Muscle layer of duodenum (tissue), 2 donors: ENCODE results near the gene PLPP4.
"Not testable (repeated sequence)": the region's sequence is repeated elsewhere in the genome, so short reads cannot be mapped to it uniquely, and the experiment has no call there.

Experiments
- H3K27ac ChIP-seq: one replicate; pipeline ENCODE4 v1.7.0; 2013; ENCODE audit warnings: mild to moderate bottlenecking, low read length
- H3K27me3 ChIP-seq: one replicate; pipeline ENCODE4 v1.7.0; 2013; ENCODE audit warnings: low read depth, mild to moderate bottlenecking, control low read depth, low read length
- H3K36me3 ChIP-seq, 2 donors: one replicate each; pipeline ENCODE4 v1.7.0; 2013; ENCODE audit warnings: low read length in 2 of 2, control low read depth in 1 of 2, mild to moderate bottlenecking in 1 of 2; ENCODE audit not compliant: insufficient read depth in 2 of 2, control insufficient read depth in 1 of 2
- H3K4me1 ChIP-seq, 2 donors: one replicate each; pipeline ENCODE4 v1.7.0; 2013; ENCODE audit warnings: low read length in 2 of 2, mild to moderate bottlenecking in 2 of 2, control low read depth in 1 of 2, moderate library complexity in 1 of 2; ENCODE audit not compliant: insufficient read depth in 2 of 2, control insufficient read depth in 1 of 2
- H3K4me3 ChIP-seq, 2 donors: one replicate each; pipeline ENCODE4 v1.7.0; 2013; ENCODE audit warnings: low read length in 2 of 2, low read depth in 1 of 2, mild to moderate bottlenecking in 1 of 2
- H3K9me3 ChIP-seq, 2 donors: one replicate each; pipeline ENCODE4 v1.7.0; 2013; ENCODE audit warnings: low read length in 2 of 2, control low read depth in 1 of 2, mild to moderate bottlenecking in 1 of 2; ENCODE audit not compliant: control insufficient read depth in 1 of 2
- donor health status: healthy.

PLPP4 gene

DNA sequence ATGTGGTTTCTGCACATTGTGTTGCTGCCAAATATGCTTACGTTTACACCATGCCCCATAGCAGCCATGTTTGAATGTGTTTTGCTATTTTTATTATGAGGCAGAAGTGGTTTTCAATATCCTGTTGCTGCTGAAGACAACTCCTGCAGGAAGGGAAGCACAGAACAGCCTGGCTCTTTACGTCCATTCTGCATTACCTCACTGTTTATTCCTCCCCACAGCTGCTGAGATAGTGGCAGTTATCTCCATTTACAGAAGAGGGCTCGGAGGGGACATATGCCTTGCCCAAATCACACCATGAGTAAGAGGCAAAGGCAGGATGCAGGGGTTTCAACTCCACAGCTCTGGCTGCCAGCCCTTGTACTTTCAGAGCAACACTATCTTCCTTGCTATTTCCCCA, 35.3 kb downstream of the PLPP4 start:
- H3K27me3 ChIP-seq: no peaks in the 10 kb centered on the region
- H3K4me3 ChIP-seq: no peak overlapping the region
- H3K9me3 ChIP-seq: no peaks in the 10 kb centered on the region
- H3K4me1 ChIP-seq: no peaks in the 10 kb centered on the region
- H3K36me3 ChIP-seq: no peaks in the 10 kb centered on the region
- no peak overlapping the region for H3K27ac ChIP-seq

DNA sequence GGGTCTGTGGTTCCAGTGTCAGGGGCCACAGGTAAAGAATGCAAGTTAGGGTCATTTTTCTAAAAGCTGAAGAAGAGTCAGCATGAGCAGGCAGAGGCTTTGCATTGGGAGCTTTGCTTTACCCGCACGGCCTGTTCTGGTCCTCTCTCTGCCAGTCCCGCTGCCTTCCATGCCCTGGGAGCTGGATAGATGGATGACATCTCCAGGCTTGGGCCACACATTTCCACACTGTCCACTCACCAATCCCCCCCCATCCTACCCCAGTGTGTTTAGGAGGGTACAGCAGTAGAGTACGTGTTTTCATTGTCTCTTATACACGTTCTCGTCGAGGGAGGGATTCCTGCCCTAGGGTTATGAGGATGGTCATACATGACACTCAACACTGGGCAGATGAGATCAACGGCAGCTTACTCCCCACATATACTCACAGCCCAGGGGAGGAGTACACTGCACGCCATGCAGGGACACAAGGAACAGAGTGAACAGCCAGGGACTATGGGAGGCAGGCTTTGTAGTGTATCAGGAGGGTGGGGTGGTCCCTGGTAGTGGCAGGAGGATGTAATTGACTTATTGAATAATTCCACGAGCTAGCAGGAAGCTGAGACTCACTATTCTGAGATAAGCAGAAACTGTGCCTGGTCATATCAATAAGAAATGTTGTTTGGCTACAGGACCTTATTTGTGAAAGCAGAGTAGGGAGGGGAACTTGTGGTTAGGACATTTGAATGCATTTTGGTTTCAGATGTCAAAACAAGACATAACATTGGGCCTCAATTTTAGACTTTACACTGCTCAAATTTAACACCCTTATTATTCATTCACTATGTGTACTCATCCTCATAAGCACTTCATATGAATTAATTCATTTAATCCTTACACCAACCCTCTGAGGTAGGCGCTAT, 36.6 kb downstream of the PLPP4 start:
- Histone ChIP-seq H3K36me3 (no peaks in the 10 kb centered on the region), H3K27ac (no peak overlapping the region), H3K4me1 (no peaks in the 10 kb centered on the region)

DNA sequence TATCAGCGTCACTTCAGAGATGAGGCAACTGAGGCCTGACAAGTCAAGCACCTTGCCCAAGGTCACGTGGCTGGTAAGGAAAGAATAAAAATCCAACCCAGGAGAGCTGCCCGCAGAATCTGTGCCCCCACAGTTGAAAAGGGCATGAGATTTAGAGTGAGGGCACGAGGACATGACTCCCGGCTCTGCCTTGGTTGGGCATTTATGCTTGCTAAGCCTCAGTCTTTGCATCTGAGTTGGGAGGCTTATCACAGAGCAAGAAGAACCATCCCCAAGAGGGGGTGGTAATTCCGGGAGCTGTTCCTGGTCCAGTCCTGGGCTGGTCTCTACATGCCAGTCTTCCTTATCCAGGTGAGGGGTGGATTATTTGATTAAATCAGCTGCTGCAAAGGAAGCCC, 37.3 kb downstream of the PLPP4 start:
- Histone ChIP-seq H3K27me3 (no peaks in the 10 kb centered on the region), H3K4me3 (no peak overlapping the region), H3K36me3 (no peaks in the 10 kb centered on the region), H3K27ac (no peak overlapping the region), H3K9me3 (no peaks in the 10 kb centered on the region), H3K4me1 (no peaks in the 10 kb centered on the region)

More for the DNA sequence above, 36.6 kb downstream of the PLPP4 start:
- Histone ChIP-seq H3K9me3 (no peaks in the 10 kb centered on the region), H3K27me3 (no peaks in the 10 kb centered on the region), H3K4me3 (no peak overlapping the region)

DNA sequence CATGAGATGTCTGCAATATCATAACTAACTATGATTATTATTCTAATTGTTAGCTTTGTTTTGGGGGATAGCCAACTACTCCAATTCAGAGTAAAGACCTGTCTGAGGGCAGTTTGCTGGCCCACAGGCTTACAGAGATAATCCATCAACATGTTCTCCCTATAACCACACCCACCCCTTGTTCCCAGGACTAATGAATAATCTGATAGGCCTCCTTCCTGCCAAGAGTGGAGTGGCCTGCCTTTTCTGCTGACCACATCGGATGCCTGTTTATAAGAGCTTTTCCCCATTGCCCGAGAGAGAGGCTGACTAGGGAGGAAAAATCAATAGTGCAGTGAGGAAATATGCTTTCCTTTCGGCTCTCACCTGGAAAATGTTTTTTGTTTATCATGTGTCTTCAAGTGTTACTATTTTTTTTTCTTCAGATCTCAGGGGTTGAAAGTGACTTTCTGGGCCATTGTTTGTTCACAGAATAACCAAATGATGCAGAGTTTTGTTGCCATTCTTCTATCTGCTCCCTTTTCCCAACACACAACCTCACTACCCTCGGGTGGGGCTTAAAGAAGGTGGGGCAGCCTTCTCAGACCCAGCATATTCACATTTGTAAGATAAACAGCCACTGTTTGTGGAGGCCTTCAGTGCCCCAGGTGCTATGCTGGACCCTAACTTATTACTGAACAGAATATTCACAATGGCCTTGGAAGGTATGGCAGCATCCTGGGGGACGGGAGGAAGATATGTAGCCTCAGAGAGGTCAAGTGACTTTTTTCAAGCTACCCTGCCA, 38.4 kb downstream of the PLPP4 start:
- Histone ChIP-seq H3K27me3 (no peaks in the 10 kb centered on the region), H3K4me3 (no peak overlapping the region), H3K36me3 (no peaks in the 10 kb centered on the region), H3K27ac (no peak overlapping the region), H3K9me3 (no peaks in the 10 kb centered on the region), H3K4me1 (no peaks in the 10 kb centered on the region)

DNA sequence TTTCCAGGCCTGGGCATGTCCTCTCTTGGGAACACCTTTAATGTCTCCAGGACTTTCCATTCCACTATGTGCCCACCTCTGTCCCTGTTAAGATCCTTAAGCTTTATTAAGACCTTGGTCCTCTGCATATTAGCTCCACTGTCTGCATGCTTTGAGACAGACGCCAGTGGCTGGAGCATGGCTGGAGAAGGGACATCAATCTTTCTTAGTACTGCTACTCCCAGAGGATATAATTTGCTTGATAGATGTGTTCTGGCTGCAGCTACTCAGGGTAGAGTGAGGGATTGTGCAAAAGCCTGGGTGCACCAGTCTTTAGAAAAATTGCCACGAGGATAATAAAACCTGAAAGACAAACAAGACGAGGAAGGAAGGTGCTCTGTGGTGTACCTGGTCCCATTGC, 42.9 kb downstream of the PLPP4 start:
- Histone ChIP-seq H3K4me1 (no peaks in the 10 kb centered on the region), H3K4me3 (no peak overlapping the region), H3K36me3 (no peaks in the 10 kb centered on the region), H3K27me3 (no peaks in the 10 kb centered on the region), H3K9me3 (no peaks in the 10 kb centered on the region), H3K27ac (no peak overlapping the region)

GRCh38 chr10:120503689-120504088, 46.7 kb downstream of the PLPP4 start:
- Histone ChIP-seq H3K27me3 (no peaks in the 10 kb centered on the region), H3K4me1 (no peaks in the 10 kb centered on the region), H3K9me3 (no peaks in the 10 kb centered on the region), H3K27ac (no peak overlapping the region), H3K36me3 (no peaks in the 10 kb centered on the region), H3K4me3 (no peak overlapping the region)

DNA sequence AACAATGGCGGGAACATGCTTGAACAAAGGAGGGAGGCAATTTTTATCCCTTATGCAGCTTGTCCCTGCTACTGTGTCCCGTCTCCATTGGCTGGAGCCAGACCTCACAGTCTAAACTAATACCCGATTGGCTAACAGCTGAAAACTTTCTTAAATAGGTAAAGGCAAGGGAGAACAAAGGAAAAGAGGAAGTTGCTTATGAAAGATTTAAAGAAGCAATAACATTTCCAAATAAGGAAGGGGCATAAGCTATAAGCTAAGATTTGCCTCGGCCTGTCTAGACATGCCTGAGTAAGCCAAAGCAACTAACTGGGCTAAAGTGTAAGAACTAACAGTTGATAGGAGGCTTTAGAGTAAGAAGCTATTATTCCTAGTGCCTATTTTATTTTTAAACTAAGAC, 47.2 kb downstream of the PLPP4 start:
- H3K4me1 ChIP-seq, H3K4me3 ChIP-seq, H3K27me3 ChIP-seq, H3K27ac ChIP-seq, H3K9me3 ChIP-seq, H3K36me3 ChIP-seq: not testable (repeated sequence)

DNA sequence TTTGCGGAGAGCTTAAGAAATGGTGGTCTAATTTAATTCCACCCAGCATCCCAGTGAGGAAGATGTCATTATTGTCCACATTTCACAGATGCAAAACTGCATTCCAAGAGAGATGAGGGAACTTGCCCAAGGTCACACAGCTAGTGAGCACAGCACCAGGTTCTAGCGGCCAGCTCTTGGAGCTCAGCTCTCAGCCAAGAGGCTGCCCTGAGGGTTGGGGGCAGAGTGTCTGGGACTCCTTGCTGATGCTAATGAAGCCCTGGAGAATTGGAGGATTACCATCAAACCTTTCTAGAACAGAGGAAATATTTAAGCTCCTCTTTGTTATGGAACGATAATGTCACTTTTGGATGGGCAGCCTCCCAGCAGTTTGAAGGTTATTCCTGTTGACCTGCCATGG, 48.0 kb downstream of the PLPP4 start:
- H3K4me3 ChIP-seq: no peak overlapping the region
- H3K27me3 ChIP-seq: no peaks in the 10 kb centered on the region
- no peaks in the 10 kb centered on the region for H3K4me1 ChIP-seq
- no peaks in the 10 kb centered on the region for H3K9me3 ChIP-seq
- no peaks in the 10 kb centered on the region for H3K36me3 ChIP-seq
- no peak overlapping the region for H3K27ac ChIP-seq

GRCh38 chr10:120505866-120506265, 48.8 kb downstream of the PLPP4 start:
- Histone ChIP-seq H3K4me1 (no peaks in the 10 kb centered on the region), H3K27ac (no peak overlapping the region), H3K27me3 (no peaks in the 10 kb centered on the region), H3K9me3 (no peaks in the 10 kb centered on the region), H3K4me3 (no peak overlapping the region), H3K36me3 (no peaks in the 10 kb centered on the region)

- H3K4me1 ChIP-seq: no peaks in the 10 kb centered on the region
- H3K27ac ChIP-seq: no peak overlapping the region
- H3K36me3 ChIP-seq: no peaks in the 10 kb centered on the region
- H3K27me3 ChIP-seq: no peaks in the 10 kb centered on the region
- H3K9me3 ChIP-seq: no peaks in the 10 kb centered on the region
- no peak overlapping the region for H3K4me3 ChIP-seq
These were observed 49.6 kb downstream of the PLPP4 start for GRCh38 chr10:120506674-120507073.

DNA sequence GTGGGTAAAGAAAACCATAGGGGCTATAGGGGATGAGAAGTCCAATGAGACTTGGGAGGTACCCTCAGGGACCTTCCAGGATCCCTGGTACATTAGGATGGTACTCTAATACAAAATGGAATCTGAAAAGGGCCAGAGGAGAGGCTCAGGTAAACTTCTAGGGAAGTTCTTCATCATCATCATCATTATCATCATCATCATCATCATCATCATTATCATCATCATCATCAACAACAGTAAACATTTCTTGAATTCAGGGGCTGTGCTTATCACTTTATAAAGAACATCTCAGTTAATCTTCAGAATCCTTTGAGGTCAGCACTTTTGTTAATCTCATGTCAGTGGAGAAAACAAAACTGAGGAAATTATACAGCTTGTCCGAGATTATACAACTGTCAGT, 50.1 kb downstream of the PLPP4 start:
- Histone ChIP-seq H3K9me3 (no peaks in the 10 kb centered on the region), H3K4me3 (no peak overlapping the region), H3K36me3 (no peaks in the 10 kb centered on the region), H3K27me3 (no peaks in the 10 kb centered on the region), H3K4me1 (no peaks in the 10 kb centered on the region), H3K27ac (no peak overlapping the region)
